ENCODE results near the gene HOXB7. TPM values are rescaled to one million over a fixed set of nuclear protein-coding genes. Genes with fewer than 3 reads are reported as not detected.

The HOXB7 gene
- under 1 TPM in 4 of 6 donors, not detected in 2; 0.35 to 0.94 (median 0.41) TPM for total RNA-seq
- 1 to 10 TPM; 1.1 to 1.3 TPM for polyA plus RNA-seq

- no peak for FAIRE-seq
- intact Hi-C loops (cut with DNase I): loop anchor here in 1 of 3 donors (10.0 kb wide), 1 partner anchor 466 kb away; no protein-coding TSS in a partner anchor
- H3K27me3 ChIP-seq: peaks cover 2 to 71% (median 12%) of the 10 kb centered on the region in 4 donors
- H3K27ac ChIP-seq: peak within 1 kb of the TSS in 1 of 4 donors; percentile 19
- ATAC-seq: peak; percentile 54 to 63 (median 59)
- peaks cover 0 to 5% (median 0%) of the 10 kb centered on the region in 3 donors for H3K4me1 ChIP-seq
- DNase-seq: peak in 3 of 6 donors; percentile 50 to 76 (median 70)
- H3K9me3 ChIP-seq: no peaks in the 10 kb centered on the region
- WGBS, 2 donors: 3% methylated on average over 69 to 79 of the region's 79 CpGs
- peak within 1 kb of the TSS; percentile 18 to 62 (median 30) for H3K4me3 ChIP-seq
- H3K36me3 ChIP-seq: no peaks in the 10 kb centered on the region
- no peak for TF ChIP-seq CTCF (IDR thresholded peaks at IDR 0.05)
Measured at GRCh38 chr17:48610282-48611211, at the start of gene HOXB7. Gene HOXB7, minus strand, starts transcription at chr17:48611017. Its CDS starts 99 bp downstream, at chr17:48610918.

- peaks cover 0 to 3% (median under 1%) of the 10 kb centered on the region in 4 donors for H3K27me3 ChIP-seq
- no peak overlapping the region for H3K27ac ChIP-seq
- no peak for DNase-seq
- no peak for FAIRE-seq
- intact Hi-C loops (cut with DNase I): no loop called here
- no peak for TF ChIP-seq CTCF (IDR thresholded peaks at IDR 0.05)
- no peak for ATAC-seq
- no peak overlapping the region for H3K4me3 ChIP-seq
- H3K9me3 ChIP-seq: no peaks in the 10 kb centered on the region
- no peaks in the 10 kb centered on the region for H3K4me1 ChIP-seq
- H3K36me3 ChIP-seq: no peaks in the 10 kb centered on the region
Measured at GRCh38 chr17:48655913-48656312, 45.1 kb upstream of the HOXB7 start.

- TF ChIP-seq CTCF (IDR thresholded peaks at IDR 0.05): no peak
- WGBS, 2 donors: 55 to 58% methylated on average over 1 of the region's 1 CpG
- no peak for FAIRE-seq
- ATAC-seq: no peak
- Histone ChIP-seq H3K27ac (no peak overlapping the region), H3K36me3 (no peaks in the 10 kb centered on the region), H3K4me3 (no peak overlapping the region), H3K27me3 (peaks cover 0 to 23% (median 10%) of the 10 kb centered on the region in 4 donors), H3K9me3 (no peaks in the 10 kb centered on the region), H3K4me1 (no peaks in the 10 kb centered on the region)
- no peak for DNase-seq
- intact Hi-C loops (cut with DNase I): no loop called here
Measured at GRCh38 chr17:48649741-48650140, 38.9 kb upstream of the HOXB7 start.

- H3K27ac ChIP-seq: no peak overlapping the region
- intact Hi-C loops (cut with DNase I): no loop called here
- no peaks in the 10 kb centered on the region for H3K9me3 ChIP-seq
- no peaks in the 10 kb centered on the region for H3K36me3 ChIP-seq
- H3K4me3 ChIP-seq: no peak overlapping the region
- H3K27me3 ChIP-seq: peaks cover 3 to 33% (median 10%) of the 10 kb centered on the region in 4 donors
- no peak for TF ChIP-seq CTCF (IDR thresholded peaks at IDR 0.05)
- no peak for FAIRE-seq
- 45 to 46% methylated on average over 1 of the region's 1 CpG for WGBS, 2 donors
- no peak for DNase-seq
- no peaks in the 10 kb centered on the region for H3K4me1 ChIP-seq
- no peak for ATAC-seq
Measured at GRCh38 chr17:48647963-48648245, 37.1 kb upstream of the HOXB7 start.

Data from pancreas (tissue), 10 donors.